H4 (cell line): ENCODE measurements around the gene PPP1R13B. TPM values are rescaled to one million over a fixed set of nuclear protein-coding genes. Genes with fewer than 3 reads are reported as not detected.
A peak's percentile ranks its signal among the peaks of the same experiment; 100 is the strongest.

Source experiments
- DNase-seq: peaks from one replicate; pipeline ENCODE4 v3.0.0-alpha.2; 2015; ENCODE audit warnings: low spot score
- total RNA-seq: library from RNA; depleted of rRNA; stranded (reverse); fragments of >200 nt; shearing (Covaris generic); gene quantifications from 2 replicates; pipeline ENCODE4 v1.2.3, GENCODE V29; 2014

Gene PPP1R13B
- total RNA-seq, 1 experiment from 2014 or later: 2.9 TPM

- DNase-seq: peak; percentile 85
Observed at GRCh38 chr14:103880348-103881267, 33.2 kb upstream of the PPP1R13B start.

GRCh38 chr14:103879570-103880347, 32.4 kb upstream of the PPP1R13B start:
- peak; percentile 25 for DNase-seq

- DNase-seq: no peak
Observed at GRCh38 chr14:103879118-103879569, 31.8 kb upstream of the PPP1R13B start.

DNA sequence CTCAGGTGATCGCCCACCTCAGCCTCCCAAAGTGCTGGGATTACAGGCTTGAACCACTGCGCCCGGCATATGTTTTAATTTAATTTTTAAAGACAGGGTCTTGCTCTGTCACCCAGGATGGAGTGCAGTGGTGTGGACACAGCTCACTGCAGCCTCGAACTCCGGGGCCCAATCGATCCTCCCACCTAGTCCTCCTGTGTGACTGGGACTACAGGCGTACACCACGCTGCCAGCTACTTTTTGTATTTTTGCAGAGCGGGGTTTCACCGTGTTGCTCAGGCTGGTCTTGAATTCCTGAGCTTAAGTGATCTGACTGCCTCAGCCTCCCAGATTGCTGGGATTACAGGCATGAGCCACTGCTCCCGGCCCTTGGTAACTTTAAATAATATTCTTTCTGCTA, 30.8 kb upstream of the PPP1R13B start:
- DNase-seq: no peak

- no peak for DNase-seq
Observed at GRCh38 chr14:103875010-103875409, 27.6 kb upstream of the PPP1R13B start.

GRCh38 chr14:103872481-103873113, 25.2 kb upstream of the PPP1R13B start:
- DNase-seq: no peak

DNA sequence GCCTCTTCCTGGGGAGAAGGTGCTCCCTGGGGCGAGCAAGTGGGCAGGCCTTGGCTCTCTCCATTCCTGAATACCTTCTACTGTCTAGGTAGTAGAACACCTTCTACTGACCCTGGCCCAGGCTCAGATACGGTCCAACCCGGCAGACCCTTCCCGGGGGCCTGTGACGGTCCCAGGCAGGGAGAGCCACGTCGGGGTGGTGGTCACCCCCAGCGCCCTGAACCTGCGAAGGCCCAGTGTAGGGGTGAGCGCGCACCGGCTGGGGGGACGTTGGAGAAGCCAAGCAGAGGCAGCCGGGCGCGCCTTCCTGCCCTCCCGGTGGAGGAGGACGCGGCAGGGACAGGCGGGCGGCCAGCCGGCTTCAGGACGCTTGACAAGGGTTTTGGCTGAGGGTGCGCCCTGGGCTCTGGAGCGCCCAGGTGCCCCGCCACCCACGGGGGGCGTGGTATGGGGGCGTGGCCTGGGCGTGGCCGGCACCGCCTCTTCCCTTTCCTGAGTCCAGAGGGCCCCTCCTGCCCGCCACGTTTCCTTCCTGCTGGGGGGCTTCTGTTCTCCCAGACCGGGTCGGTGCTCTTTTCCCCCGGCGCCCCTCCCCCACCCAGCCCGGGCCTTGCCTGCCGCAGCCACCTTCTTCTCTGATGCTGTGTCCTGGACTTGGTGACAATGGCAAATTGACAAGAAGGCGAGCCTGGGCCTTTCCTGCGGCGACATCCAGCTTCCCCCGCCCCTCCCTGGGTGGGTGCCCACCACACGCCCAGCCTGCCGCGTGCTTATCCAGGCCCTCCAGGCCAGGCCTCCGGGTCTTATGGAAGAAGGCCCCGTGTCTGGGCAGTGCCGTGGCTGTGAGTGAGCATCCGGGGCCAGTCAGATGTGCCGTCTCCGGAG, 24.5 kb upstream of the PPP1R13B start:
- no peak for DNase-seq

DNA sequence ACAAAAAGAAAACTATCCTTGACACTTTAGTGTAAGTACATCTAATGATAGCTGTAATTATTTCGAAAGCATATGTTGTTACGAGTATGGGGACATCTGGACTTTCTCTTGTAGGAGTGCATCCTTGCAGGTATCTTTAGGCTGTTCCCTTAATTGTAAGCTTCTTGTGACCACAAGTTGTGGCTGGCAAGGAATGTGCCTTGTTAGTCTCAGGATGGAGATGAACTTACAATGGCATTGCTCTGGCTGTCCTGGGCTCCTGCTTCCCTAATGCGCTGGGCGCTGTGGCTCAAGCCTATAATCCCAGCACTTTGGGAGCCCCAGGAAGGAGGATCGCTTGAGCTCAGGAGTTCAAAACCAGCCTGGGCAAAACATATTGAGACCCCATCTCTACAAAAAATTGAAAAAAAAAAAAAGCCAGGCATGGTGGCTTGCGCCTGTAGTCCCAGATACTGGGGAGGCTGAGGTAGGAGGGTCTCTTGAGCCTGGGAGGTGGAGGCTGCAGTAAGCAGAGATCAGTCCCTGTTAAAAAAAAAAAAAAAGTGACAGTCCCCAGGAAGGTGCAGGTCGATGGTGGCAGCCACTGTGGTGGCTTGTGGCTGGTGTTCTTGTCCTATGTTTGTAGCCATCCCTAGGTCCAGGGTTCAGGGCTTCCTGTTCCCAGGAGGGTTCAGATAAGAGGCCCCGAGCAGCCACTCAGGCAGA, 23.7 kb upstream of the PPP1R13B start:
- no peak for DNase-seq

DNA sequence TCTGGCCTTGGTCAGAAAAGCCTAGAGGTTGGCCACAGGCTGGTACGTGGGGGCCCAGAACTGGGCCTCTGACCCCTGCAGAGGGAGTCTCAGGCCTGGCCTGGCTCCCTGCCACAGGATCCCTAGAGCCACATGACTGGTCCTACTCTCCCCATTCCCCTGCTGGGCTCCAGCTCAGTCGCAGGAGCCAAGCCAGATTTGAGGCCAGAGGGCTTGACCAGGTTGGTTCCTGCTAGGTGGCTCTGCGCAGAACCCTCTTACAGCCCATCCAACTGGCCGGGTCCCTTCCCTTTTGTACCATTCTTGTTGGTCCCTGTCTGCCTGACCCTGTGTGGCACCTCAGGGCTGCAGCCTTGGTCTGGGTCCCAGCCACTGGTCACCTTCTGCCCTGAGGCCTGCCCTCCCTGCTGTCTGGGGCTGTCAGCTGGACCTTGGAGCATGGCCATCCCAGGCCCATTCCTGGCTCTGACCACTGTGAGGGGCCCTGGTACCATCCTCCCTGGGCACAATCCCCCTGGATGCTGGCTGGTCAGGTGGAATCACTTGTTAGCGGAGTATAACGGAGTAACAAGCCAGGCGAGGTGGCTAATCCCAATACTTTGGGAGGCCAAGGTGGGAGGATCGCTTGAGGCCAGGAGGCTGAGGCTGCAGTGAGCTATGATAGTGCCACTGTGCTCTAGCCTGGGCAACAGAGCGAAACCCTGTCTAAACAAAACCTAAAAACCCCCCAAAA, 22.9 kb upstream of the PPP1R13B start:
- DNase-seq: no peak

GRCh38 chr14:103869406-103870143, 22.2 kb upstream of the PPP1R13B start:
- DNase-seq: no peak

GRCh38 chr14:103868242-103868897, 21.0 kb upstream of the PPP1R13B start:
- no peak for DNase-seq

DNA sequence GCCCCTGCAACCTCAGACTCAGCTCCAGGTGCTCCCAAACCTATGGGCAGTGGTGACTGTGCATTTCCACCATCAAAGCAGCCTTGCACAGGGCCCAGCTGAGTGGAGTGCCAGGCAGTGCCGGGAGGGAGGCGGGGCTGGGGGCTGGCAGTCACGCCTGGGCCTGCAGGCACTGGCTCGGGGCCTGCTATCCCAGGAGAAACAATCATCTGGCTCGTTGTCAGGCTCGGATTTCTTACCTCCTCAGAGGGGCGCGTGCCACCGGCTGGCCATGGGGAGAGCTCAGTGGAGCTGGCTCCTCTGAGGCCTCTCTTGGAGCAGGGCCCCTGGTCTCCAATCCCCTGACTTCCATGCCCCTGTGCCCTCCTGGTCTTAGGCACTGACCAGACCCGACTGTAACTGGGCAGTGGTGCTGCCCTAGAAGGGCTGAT, 20.2 kb upstream of the PPP1R13B start:
- peak; percentile 32 for DNase-seq

DNA sequence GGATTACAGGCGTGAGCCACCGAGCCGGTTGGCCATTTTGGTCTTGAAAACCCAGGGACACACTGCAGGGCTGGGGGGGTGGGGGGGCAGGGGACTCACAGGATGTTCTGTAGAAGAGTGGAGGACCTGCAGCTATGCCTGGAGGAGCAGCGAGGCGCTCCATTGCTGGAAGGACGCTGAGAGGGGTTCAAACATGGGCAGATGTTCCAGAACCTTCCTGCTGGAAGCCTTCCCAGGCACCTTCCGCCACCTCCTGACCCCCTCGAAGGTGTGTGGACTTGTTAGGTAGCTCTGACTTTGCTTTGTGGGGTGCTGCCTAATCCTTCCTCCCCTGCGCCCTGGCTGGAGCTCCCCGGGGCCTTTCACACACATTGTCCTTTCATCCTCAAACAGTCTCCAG, 19.6 kb upstream of the PPP1R13B start:
- no peak for DNase-seq

DNA sequence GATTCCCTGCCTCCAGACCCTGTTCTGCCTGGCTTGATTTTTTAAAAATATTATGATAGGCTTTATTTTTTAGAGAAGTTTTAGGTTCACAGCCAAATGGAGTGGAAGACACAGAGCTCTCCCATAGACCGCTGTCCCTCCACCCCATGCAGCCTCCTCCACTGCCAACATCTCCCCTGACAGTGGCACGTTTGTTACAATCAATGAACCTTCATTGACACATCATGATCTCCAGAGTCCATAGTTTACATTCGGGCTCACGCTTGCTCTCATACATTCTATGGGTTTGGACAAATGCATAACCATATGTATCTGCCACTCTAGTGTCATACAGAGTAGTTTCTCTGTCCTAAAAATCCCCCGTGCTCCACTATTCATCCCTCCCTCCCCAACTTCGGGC, 15.9 kb upstream of the PPP1R13B start:
- DNase-seq: no peak

- DNase-seq: peak; percentile 37
Observed at GRCh38 chr14:103862393-103862782, 15.0 kb upstream of the PPP1R13B start.

DNA sequence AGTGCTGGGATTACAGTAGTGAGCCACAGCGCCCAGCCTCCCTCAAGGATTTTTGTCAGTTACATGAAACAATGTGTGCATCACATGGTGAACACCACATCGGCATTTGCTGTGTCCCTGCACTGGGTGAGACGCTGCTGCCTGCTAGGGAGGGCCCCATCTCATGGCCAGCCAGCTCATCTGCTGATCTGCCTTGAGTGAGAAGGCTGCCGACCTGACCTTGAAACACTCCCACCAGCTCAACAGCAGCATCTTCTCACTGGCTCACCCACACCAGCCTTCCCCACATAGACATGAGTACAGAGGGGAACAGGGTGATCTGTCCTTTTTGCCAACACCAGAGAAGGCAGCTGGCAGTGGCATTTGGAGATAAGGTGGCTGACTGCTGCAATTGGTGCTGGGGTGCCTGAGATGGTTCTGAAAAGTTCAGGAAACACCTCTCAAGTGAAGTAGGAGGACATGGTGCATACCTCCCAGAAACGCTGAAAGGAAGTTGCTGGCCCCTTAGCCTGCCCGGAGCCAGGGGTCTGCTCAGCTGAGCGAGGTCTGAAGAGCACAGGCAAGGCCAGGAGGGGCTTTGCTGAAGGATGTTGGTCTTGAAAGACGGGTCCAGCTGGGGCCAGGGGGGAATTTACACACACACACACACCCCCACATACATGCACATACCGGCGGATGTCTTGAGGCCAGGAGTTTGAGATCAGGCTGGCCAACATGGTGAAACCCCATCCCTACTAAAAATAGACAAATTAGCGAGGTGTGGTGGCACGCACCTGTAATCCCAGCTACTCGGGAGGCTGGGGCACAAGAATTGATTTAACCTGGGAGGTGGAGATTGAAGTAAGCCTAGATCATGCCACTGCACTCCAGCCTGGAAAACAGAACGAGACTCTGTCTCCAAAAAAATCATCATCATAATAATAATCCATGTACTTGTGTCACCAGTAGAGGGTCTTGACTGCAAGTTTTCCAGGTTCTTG, 14.3 kb upstream of the PPP1R13B start:
- DNase-seq: no peak
